ENCODE data around the gene MRPS18A.

- TF ChIP-seq, protein P1, sequence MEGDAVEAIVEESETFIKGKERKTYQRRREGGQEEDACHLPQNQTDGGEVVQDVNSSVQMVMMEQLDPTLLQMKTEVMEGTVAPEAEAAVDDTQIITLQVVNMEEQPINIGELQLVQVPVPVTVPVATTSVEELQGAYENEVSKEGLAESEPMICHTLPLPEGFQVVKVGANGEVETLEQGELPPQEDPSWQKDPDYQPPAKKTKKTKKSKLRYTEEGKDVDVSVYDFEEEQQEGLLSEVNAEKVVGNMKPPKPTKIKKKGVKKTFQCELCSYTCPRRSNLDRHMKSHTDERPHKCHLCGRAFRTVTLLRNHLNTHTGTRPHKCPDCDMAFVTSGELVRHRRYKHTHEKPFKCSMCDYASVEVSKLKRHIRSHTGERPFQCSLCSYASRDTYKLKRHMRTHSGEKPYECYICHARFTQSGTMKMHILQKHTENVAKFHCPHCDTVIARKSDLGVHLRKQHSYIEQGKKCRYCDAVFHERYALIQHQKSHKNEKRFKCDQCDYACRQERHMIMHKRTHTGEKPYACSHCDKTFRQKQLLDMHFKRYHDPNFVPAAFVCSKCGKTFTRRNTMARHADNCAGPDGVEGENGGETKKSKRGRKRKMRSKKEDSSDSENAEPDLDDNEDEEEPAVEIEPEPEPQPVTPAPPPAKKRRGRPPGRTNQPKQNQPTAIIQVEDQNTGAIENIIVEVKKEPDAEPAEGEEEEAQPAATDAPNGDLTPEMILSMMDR (IDR thresholded peaks at IDR 0.05), result no peak
- no peak for TF ChIP-seq EP300 (IDR thresholded peaks at IDR 0.05)
Observed at GRCh38 chr6:43702171-43702533, 14.6 kb upstream of the MRPS18A start.

All from tibial nerve (tissue), 4 donors.